Measurements from ENCODE around the gene SYNGR1. TPM values are rescaled to one million over a fixed set of nuclear protein-coding genes. Genes with fewer than 3 reads are reported as not detected.

Gene SYNGR1
- total and polyA plus RNA-seq, 2 experiments from 2014 or later, result 30.9 to 37.0 TPM

- TF ChIP-seq ZNF462 (CRISPR knock-in tag; IDR thresholded peaks at IDR 0.05) (no peak), POLR2AphosphoS5 (IDR thresholded peaks at IDR 0.05; ENCODE audit: low read depth) (no peak)
These were observed 25.9 kb downstream of the SYNGR1 start (continued) for GRCh38 chr22:39375646-39376045.

- H4K20me1 ChIP-seq (replicated peaks; ENCODE audit: insufficient read depth), result no peaks in the 10 kb centered on the region
- no peaks in the 10 kb centered on the region for H3K79me2 ChIP-seq (replicated peaks; ENCODE audit: insufficient read depth)
- H3K27me3 Mint-ChIP-seq (ENCODE audit: insufficient read depth, low read depth, poor library complexity), result peaks cover 11% of the 10 kb centered on the region
- no peak overlapping the region for H3K4me3 Mint-ChIP-seq
- ATAC-seq (no peak), DNase-seq (ENCODE audit: low spot score) (no peak)
- H2AFZ ChIP-seq, result no peak overlapping the region
- H3K4me3 ChIP-seq, result no peak overlapping the region
- no peaks in the 10 kb centered on the region for H3K9me2 ChIP-seq (ENCODE audit: insufficient read depth)
- no peaks in the 10 kb centered on the region for H3K9me3 Mint-ChIP-seq
- H3K4me2 ChIP-seq, result no peak overlapping the region
- no peak overlapping the region for H3K27ac Mint-ChIP-seq
- peaks cover 4% of the 10 kb centered on the region; the same call in 1 of the 3 replicates for H3K36me3 Mint-ChIP-seq (ENCODE audit: low read depth)
- H3F3A ChIP-seq (replicated peaks; ENCODE audit: low read depth), result no peaks in the 10 kb centered on the region
- peaks cover 3% of the 10 kb centered on the region; the same call in 2 of the 3 replicates for H3K4me1 Mint-ChIP-seq
- H3K27me3 ChIP-seq (ENCODE audit: insufficient read depth), result no peaks in the 10 kb centered on the region
- no peaks in the 10 kb centered on the region for H3K4me1 ChIP-seq (ENCODE audit: insufficient read depth)
- no peak overlapping the region for H3K27ac ChIP-seq (ENCODE audit: low read depth)
- no peaks in the 10 kb centered on the region for H3K36me3 ChIP-seq (ENCODE audit: insufficient read depth)
- TF ChIP-seq STAT1 (IDR thresholded peaks at IDR 0.05; ENCODE audit: unreplicated experiment), result no peak
- no peak for TF ChIP-seq ZNF114 (CRISPR knock-in tag; IDR thresholded peaks at IDR 0.05)
- no peak for TF ChIP-seq NANOG (IDR thresholded peaks at IDR 0.05; ENCODE audit: borderline replicate concordance)
- TF ChIP-seq EZH2phosphoT487 (IDR thresholded peaks at IDR 0.05; ENCODE audit: unreplicated experiment), result no peak
- no peak for TF ChIP-seq CREB1 (CRISPR knock-in tag; IDR thresholded peaks at IDR 0.05; ENCODE audit: low read depth)
- TF ChIP-seq EZH2 (IDR thresholded peaks at IDR 0.05; ENCODE audit: low read depth, unreplicated experiment), result no peak
- TF ChIP-seq JUNB (IDR thresholded peaks at IDR 0.05; ENCODE audit: unreplicated experiment), result no peak
- TF ChIP-seq ETS1 (IDR thresholded peaks at IDR 0.05), result no peak
- TF ChIP-seq CTCF (conservative IDR thresholded peaks at IDR 0.05; ENCODE audit: low read depth in 2 of 2), result no peak
These were observed 30.3 kb downstream of the SYNGR1 start for GRCh38 chr22:39379756-39380730.
